GM18508 (cell line): ENCODE results near the gene NUFIP2.
"Not testable (repeated sequence)": the region's sequence is repeated elsewhere in the genome, so short reads cannot be mapped to it uniquely, and the experiment has no call there.

Experiments used
- ATAC-seq: cut with Tn5 transposase; IDR thresholded peaks from one replicate; pipeline ENCODE4 v1.9.1; 2021; ENCODE audit warnings: moderate number of reproducible peaks; ENCODE audit not compliant: insufficient read depth, unreplicated experiment

The NUFIP2 gene

GRCh38 chr17:29279397-29280070, 14.4 kb downstream of the NUFIP2 start:
- no peak for ATAC-seq

- ATAC-seq, result no peak
These were observed 15.3 kb downstream of the NUFIP2 start for GRCh38 chr17:29278692-29279091.

- ATAC-seq, result no peak
These were observed 20.0 kb downstream of the NUFIP2 start for GRCh38 chr17:29273924-29274323.

GRCh38 chr17:29271980-29272379, 22.0 kb downstream of the NUFIP2 start:
- ATAC-seq, result not testable (repeated sequence)

GRCh38 chr17:29263916-29264315, 30.0 kb downstream of the NUFIP2 start:
- ATAC-seq, result no peak

- no peak for ATAC-seq
These were observed 36.2 kb downstream of the NUFIP2 start for GRCh38 chr17:29257756-29258155.

- no peak for ATAC-seq
These were observed 37.0 kb downstream of the NUFIP2 start for GRCh38 chr17:29256735-29257466.

- no peak for ATAC-seq
These were observed 37.9 kb downstream of the NUFIP2 start for GRCh38 chr17:29255926-29256522.

GRCh38 chr17:29253037-29253436, 40.9 kb downstream of the NUFIP2 start:
- no peak for ATAC-seq

GRCh38 chr17:29252101-29252791, 41.7 kb downstream of the NUFIP2 start:
- ATAC-seq, result no peak

- no peak for ATAC-seq
These were observed 42.8 kb downstream of the NUFIP2 start for GRCh38 chr17:29251184-29251583.

- no peak for ATAC-seq
These were observed 43.3 kb downstream of the NUFIP2 start for GRCh38 chr17:29250666-29251065.

GRCh38 chr17:29248845-29249244, 45.1 kb downstream of the NUFIP2 start:
- ATAC-seq, result no peak

- ATAC-seq, result no peak
These were observed 46.7 kb downstream of the NUFIP2 start for GRCh38 chr17:29247219-29247618.

GRCh38 chr17:29246628-29247027, 47.3 kb downstream of the NUFIP2 start, which contains the start of gene CRYBA1:
Gene CRYBA1, plus strand, starts transcription at chr17:29246859. Its CDS starts 5 bp downstream, at chr17:29246864.
- no peak for ATAC-seq

GRCh38 chr17:29245401-29245800, 48.5 kb downstream of the NUFIP2 start:
- no peak for ATAC-seq

- no peak for ATAC-seq
These were observed 50.2 kb downstream of the NUFIP2 start for GRCh38 chr17:29243792-29244191.

- ATAC-seq, result no peak
These were observed 51.2 kb downstream of the NUFIP2 start for GRCh38 chr17:29242790-29243189.

- ATAC-seq, result no peak
These were observed 51.9 kb downstream of the NUFIP2 start for GRCh38 chr17:29242051-29242450.

GRCh38 chr17:29240968-29241963, 52.7 kb downstream of the NUFIP2 start:
- ATAC-seq, result no peak
